Measurements from ENCODE around the gene RTP5.

DNA sequence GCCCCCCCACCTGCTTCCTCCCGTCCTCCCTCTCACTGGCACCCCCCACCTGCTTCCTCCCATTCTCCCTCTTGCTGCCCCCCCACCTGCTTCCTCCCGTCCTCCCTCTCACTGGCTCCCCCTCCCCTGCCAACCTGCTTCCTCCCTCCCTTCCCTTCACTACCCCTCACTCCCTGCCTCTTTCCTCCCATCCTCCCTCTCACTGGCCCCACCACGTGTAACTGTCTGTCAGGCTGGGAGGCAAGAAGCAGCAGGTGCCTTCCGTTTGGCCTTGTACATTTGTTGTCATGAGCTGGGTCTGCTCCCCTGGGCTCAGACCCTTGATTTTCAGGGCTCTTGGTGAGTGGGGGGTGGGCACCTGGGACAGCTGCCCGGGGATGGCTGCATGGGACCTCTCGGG is 19.1 kb downstream of the RTP5 start:
- TF ChIP-seq, protein P1, sequence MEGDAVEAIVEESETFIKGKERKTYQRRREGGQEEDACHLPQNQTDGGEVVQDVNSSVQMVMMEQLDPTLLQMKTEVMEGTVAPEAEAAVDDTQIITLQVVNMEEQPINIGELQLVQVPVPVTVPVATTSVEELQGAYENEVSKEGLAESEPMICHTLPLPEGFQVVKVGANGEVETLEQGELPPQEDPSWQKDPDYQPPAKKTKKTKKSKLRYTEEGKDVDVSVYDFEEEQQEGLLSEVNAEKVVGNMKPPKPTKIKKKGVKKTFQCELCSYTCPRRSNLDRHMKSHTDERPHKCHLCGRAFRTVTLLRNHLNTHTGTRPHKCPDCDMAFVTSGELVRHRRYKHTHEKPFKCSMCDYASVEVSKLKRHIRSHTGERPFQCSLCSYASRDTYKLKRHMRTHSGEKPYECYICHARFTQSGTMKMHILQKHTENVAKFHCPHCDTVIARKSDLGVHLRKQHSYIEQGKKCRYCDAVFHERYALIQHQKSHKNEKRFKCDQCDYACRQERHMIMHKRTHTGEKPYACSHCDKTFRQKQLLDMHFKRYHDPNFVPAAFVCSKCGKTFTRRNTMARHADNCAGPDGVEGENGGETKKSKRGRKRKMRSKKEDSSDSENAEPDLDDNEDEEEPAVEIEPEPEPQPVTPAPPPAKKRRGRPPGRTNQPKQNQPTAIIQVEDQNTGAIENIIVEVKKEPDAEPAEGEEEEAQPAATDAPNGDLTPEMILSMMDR (IDR thresholded peaks at IDR 0.05; ENCODE audit: poor library complexity) = no peak
- no peak for TF ChIP-seq EZH2 (IDR thresholded peaks at IDR 0.05; ENCODE audit: borderline replicate concordance)
